GM12864 (cell line): ENCODE data around the gene SHPK.

ENCODE experiments used
- DNase-seq: peaks from one replicate; pipeline ENCODE4 v3.0.0-alpha.2; 2011; ENCODE audit warnings: low read depth
- H3K4me3 ChIP-seq: 2 replicates; pipeline ENCODE4 v1.5.1; 2011; ENCODE audit warnings: mild to moderate bottlenecking, low read depth, low read length, control low read depth
- CTCF ChIP-seq: IDR thresholded peaks from 2 replicates; pipeline ENCODE4 v1.5.1; 2011; ENCODE audit warnings: low read depth, mild to moderate bottlenecking, moderate library complexity, low read length, control low read depth, inconsistent platforms; ENCODE audit errors: missing control alignments

SHPK gene

GRCh38 chr17:3600529-3601205 is 35.4 kb downstream of the SHPK start:
- no peak overlapping the region for H3K4me3 ChIP-seq
- no peak for TF ChIP-seq CTCF
- no peak for DNase-seq

GRCh38 chr17:3598078-3598477 is 38.0 kb downstream of the SHPK start:
- H3K4me3 ChIP-seq: no peak overlapping the region
- TF ChIP-seq CTCF: no peak
- no peak for DNase-seq

GRCh38 chr17:3596804-3597464 is 39.1 kb downstream of the SHPK start:
- no peak overlapping the region for H3K4me3 ChIP-seq
- DNase-seq: no peak
- no peak for TF ChIP-seq CTCF

GRCh38 chr17:3594976-3595375 is 41.1 kb downstream of the SHPK start:
- TF ChIP-seq CTCF: no peak
- no peak for DNase-seq
- H3K4me3 ChIP-seq: no peak overlapping the region

GRCh38 chr17:3594051-3594800 is 41.8 kb downstream of the SHPK start:
- no peak for DNase-seq
- no peak for TF ChIP-seq CTCF
- H3K4me3 ChIP-seq: no peak overlapping the region

- DNase-seq: no peak
- H3K4me3 ChIP-seq: no peak overlapping the region
- no peak for TF ChIP-seq CTCF
Observed at GRCh38 chr17:3593384-3593783, 42.7 kb downstream of the SHPK start.
